Endothelial cell of umbilical vein (primary cell): Measurements from ENCODE around the gene FAM151B. TPM values are rescaled to one million over a fixed set of nuclear protein-coding genes. Genes with fewer than 3 reads are reported as not detected.

ENCODE experiments used
- BruUV-seq: library from RNA; stranded (reverse); fragments of 400-500 nt; replicated peaks from 2 replicates; lab custom pipeline; 2021; lab: Mats Ljungman, UMichigan
- CTCF ChIA-PET: fragments of 300-600, 350-600 bp; sonication (Branson Sonifier 250); formaldehyde crosslinking; loops from one replicate; lab custom pipeline; 2021; ENCODE audit warnings: antibody characterized with exemption, inconsistent platforms; lab: Charles Lee
- POLR2A ChIA-PET: fragments of 300-600, 350-600 bp; sonication (Branson Sonifier 250); formaldehyde crosslinking; loops from one replicate; lab custom pipeline; 2021; ENCODE audit warnings: antibody characterized with exemption, inconsistent platforms; lab: Charles Lee
- DNase-seq: peaks from one replicate; pipeline ENCODE4 v3.0.0-alpha.2; 2011; ENCODE audit warnings: low read depth, low spot score
- FAIRE-seq: peaks from 2 replicates; lab custom pipeline; 2011; peaks lifted over from hg19 to GRCh38; lab: Jason Lieb, UNC
- H2AFZ ChIP-seq: 2 replicates; pipeline ENCODE4 v1.6.0; 2012; ENCODE audit warnings: low read depth, low read length, control low read depth, inconsistent platforms
- H3K27ac ChIP-seq: 2 replicates; pipeline ENCODE4 v1.5.1; 2011; ENCODE audit warnings: low read depth, mild to moderate bottlenecking, control low read depth, low read length, moderate library complexity; ENCODE audit not compliant: insufficient read depth
- H3K27me3 ChIP-seq, 2 experiments: 2 replicates each; pipeline versions ENCODE4 v1.6.0 to v1.6.1; 2011; ENCODE audit warnings: low read length in 2 of 2, mixed read lengths in 1 of 2; ENCODE audit not compliant: control insufficient read depth in 2 of 2, insufficient read depth in 2 of 2
- H3K36me3 ChIP-seq, 2 experiments: 2 replicates in 1 of 2; 3 replicates in 1 of 2; pipeline ENCODE4 v1.5.1; 2011; ENCODE audit warnings: low read length in 2 of 2, mild to moderate bottlenecking in 1 of 2, moderate library complexity in 1 of 2; ENCODE audit not compliant: control insufficient read depth in 2 of 2, insufficient read depth in 2 of 2; ENCODE audit errors: extremely low read depth in 1 of 2
- H3K4me1 ChIP-seq: 3 replicates; pipeline ENCODE4 v1.5.1; 2011; ENCODE audit warnings: mild to moderate bottlenecking, low read length; ENCODE audit not compliant: control insufficient read depth, insufficient read depth; ENCODE audit errors: extremely low read depth
- H3K4me2 ChIP-seq: 2 replicates; pipeline ENCODE4 v1.6.1; 2011; ENCODE audit warnings: low read length, control low read depth, mixed read lengths; ENCODE audit not compliant: insufficient read depth
- H3K4me3 ChIP-seq, 3 experiments: fragments of 200-600 bp in 1 of 3; sonication (generic), shearing (Covaris generic) in 1 of 3; replicated peaks in 1 of 3; 2 replicates each; pipeline ENCODE4 v1.5.1; 2011 to 2016; ENCODE audit warnings: control low read depth in 3 of 3, low read length in 3 of 3, mild to moderate bottlenecking in 2 of 3, inconsistent platforms in 1 of 3, low read depth in 1 of 3, moderate library complexity in 1 of 3; ENCODE audit not compliant: insufficient read depth in 1 of 3
- H3K79me2 ChIP-seq: 2 replicates; pipeline ENCODE4 v1.6.0; 2012; ENCODE audit warnings: low read length, inconsistent platforms; ENCODE audit not compliant: control insufficient read depth, insufficient read depth
- H3K9ac ChIP-seq: replicated peaks from 2 replicates; pipeline ENCODE3; 2011; ENCODE audit warnings: low read length, control low read depth; ENCODE audit not compliant: insufficient read depth; ENCODE audit errors: extremely low read depth
- H3K9me1 ChIP-seq: replicated peaks from 3 replicates; pipeline ENCODE4 v1.6.0; 2011; ENCODE audit warnings: mild to moderate bottlenecking, low read length; ENCODE audit not compliant: control insufficient read depth, insufficient read depth; ENCODE audit errors: extremely low read depth
- H3K9me3 ChIP-seq: replicated peaks from 2 replicates; pipeline ENCODE4 v1.5.1; 2012; ENCODE audit warnings: low read length, inconsistent platforms; ENCODE audit not compliant: control insufficient read depth, insufficient read depth
- H4K20me1 ChIP-seq: replicated peaks from 2 replicates; pipeline ENCODE3; 2011; ENCODE audit warnings: mild to moderate bottlenecking, low read length; ENCODE audit not compliant: control insufficient read depth, insufficient read depth; ENCODE audit errors: extremely low read depth
- FOS ChIP-seq: IDR thresholded peaks from 2 replicates; pipeline ENCODE4 v1.6.1; 2011; ENCODE audit warnings: mild to moderate bottlenecking, low read length, moderate library complexity, borderline replicate concordance; ENCODE audit not compliant: insufficient read depth
- GATA2 ChIP-seq: IDR thresholded peaks from 2 replicates; pipeline ENCODE4 v1.7.0; 2011; ENCODE audit warnings: low read depth, mild to moderate bottlenecking, moderate library complexity, mixed read lengths, low read length; ENCODE audit not compliant: insufficient read length, insufficient read depth
- dilution Hi-C: fragments of 300-500 bp; cut with MboI; formaldehyde crosslinking; loops from one replicate; pipeline ENCODE4 v1.15.0; 2019; ENCODE audit warnings: low sequenced_read_pairs; ENCODE audit not compliant: extremely low pct_ligation_motif_present
- intact Hi-C: fragments of 100-400 bp; cut with micrococcal nuclease; formaldehyde crosslinking; loops from one replicate; pipeline ENCODE4 v1.10.0; 2022
- polyA plus RNA-seq, 4 experiments: library from polyadenylated mRNA; depleted of rRNA in 3 of 4; stranded (reverse) in 3 of 4; unstranded in 1 of 4; fragments of >200 nt; gene quantifications; 2 replicates each; pipeline versions ENCODE4 v1.2.1 to v1.2.3, GENCODE V29; 2011 to 2012; ENCODE audit warnings: missing spikeins in 1 of 4
- total RNA-seq: library from RNA; stranded (reverse); gene quantifications from 2 replicates; pipeline ENCODE4 v1.2.3, GENCODE V29; 2021
- TF ChIP-seq, protein P1 (sequence below): IDR thresholded peaks from 2 replicates; pipeline ENCODE4 v1.6.1; 2011; ENCODE audit not compliant: insufficient read depth, insufficient read length

FAM151B gene
- total and polyA plus RNA-seq, 2 donors (not counting 3 experiments of a cell fraction or from before 2014, with no cell fraction given) = 0.91 to 2.6 TPM

DNA sequence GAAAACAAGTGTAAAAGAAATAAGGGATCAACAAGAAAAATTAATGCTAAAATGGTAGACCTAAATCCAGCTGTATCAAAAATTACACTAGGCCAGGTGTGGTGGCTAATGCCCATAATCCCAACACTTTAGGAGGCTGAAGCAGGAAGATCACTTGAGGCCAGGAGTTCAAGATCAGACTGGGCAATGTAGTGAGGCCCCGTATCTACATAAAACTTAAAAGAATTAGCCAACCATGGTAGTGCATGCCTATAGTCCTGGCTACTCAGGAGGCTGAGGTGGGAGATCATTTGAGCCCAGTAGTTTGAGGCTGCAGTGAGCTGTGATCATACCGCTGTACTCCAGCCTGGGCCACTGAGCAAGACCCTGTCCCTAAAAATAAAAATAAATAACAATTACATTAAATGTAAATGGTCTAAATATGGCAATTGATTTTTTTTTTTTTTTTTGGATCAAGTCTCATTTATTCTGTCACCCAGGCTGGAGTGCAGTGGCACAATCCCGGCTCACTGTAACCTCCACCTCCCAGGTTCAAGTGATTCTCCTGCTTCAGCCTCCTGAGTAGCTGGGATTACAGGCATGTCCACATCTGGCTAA, 4.2 kb upstream of the FAM151B start:
- H2AFZ ChIP-seq = no peak overlapping the region
- intact Hi-C loops = loop anchor here (10.0 kb wide), 1 partner anchor 481 kb away; the partner anchor contains the start of gene RASGRF2
- H4K20me1 ChIP-seq = peaks cover 1% of the 10 kb centered on the region
- TF ChIP-seq, protein P1, sequence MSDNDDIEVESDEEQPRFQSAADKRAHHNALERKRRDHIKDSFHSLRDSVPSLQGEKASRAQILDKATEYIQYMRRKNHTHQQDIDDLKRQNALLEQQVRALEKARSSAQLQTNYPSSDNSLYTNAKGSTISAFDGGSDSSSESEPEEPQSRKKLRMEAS = no peak
- FAIRE-seq (no peak), DNase-seq (no peak)
- no peaks in the 10 kb centered on the region for H3K36me3 ChIP-seq
- no peaks in the 10 kb centered on the region for H3K9me1 ChIP-seq
- BruUV-seq = no TSS peak
- ChIA-PET CTCF (interaction anchor here (6.3 kb wide), 1 partner anchor 189 kb away, joined by 116 read pairs; no protein-coding TSS in a partner anchor), POLR2A (no interaction called here)
- H3K9me3 ChIP-seq = no peaks in the 10 kb centered on the region
- H3K9ac ChIP-seq = no peak overlapping the region
- H3K4me3 ChIP-seq = no peak overlapping the region
- no peaks in the 10 kb centered on the region for H3K4me1 ChIP-seq
- no peak overlapping the region for H3K27ac ChIP-seq
- H3K4me2 ChIP-seq = no peak overlapping the region
- H3K27me3 ChIP-seq = no peaks in the 10 kb centered on the region
- no peaks in the 10 kb centered on the region for H3K79me2 ChIP-seq
- dilution Hi-C loops = no loop called here

DNA sequence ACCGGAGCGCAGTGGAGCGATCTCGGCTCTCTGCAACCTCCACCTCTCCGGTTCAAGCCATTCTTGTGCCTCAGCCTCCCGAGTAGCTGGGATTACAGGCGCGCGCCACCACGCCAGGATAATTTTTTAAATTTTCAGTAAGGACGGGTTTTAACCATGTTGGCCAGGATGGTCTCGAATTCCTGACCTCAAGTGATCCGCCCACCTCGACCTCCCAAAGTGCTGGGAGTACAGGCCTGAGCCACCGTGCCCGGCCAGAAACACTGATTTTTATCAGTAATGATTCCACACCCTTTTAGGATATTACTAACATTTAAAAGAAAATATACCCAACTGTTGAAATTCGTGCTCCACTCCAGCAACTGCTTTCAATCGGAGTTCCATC, 464 bp upstream of the FAM151B start:
- Histone ChIP-seq H3K9ac (peak overlapping the region; percentile 66), H3K79me2 (no peaks in the 10 kb centered on the region), H3K4me1 (no peaks in the 10 kb centered on the region), H3K36me3 (no peaks in the 10 kb centered on the region), H3K27ac (no peak overlapping the region), H3K4me3 (peak overlapping the region; percentile 55 to 76 (median 76)), H3K9me3 (no peaks in the 10 kb centered on the region), H2AFZ (peak overlapping the region; percentile 93), H3K27me3 (no peaks in the 10 kb centered on the region), H3K4me2 (peak overlapping the region; percentile 93), H3K9me1 (no peaks in the 10 kb centered on the region), H4K20me1 (no peaks in the 10 kb centered on the region)
- no peak for TF ChIP-seq FOS
- peak; percentile 15 for TF ChIP-seq GATA2
- CTCF ChIA-PET = interaction anchor here (1.2 to 2.4 kb wide), 4 partner anchors 9 to 404 kb away, joined by 3 to 13 read pairs (median 4); no protein-coding TSS in a partner anchor
- intact Hi-C loops (loop anchor here (5.0 to 10.0 kb wide), 2 partner anchors 85 to 477 kb away; partner anchors contain the start of genes ANKRD34B and RASGRF2), dilution Hi-C loops (no loop called here)
- BruUV-seq = TSS peak; percentile 17
- POLR2A ChIA-PET = no interaction called here
- FAIRE-seq (no peak), DNase-seq (no peak)
